NT2/D1 (cell line): ENCODE data around the gene POGK.

Experiments used
- YY1 ChIP-seq: IDR thresholded peaks from 2 replicates; pipeline ENCODE4 v1.6.1; 2011; ENCODE audit not compliant: insufficient read length, insufficient read depth
- ZNF274 ChIP-seq: IDR thresholded peaks from 2 replicates; pipeline ENCODE4 v1.6.1; 2011; ENCODE audit warnings: mild to moderate bottlenecking, low read depth, low read length

DNA sequence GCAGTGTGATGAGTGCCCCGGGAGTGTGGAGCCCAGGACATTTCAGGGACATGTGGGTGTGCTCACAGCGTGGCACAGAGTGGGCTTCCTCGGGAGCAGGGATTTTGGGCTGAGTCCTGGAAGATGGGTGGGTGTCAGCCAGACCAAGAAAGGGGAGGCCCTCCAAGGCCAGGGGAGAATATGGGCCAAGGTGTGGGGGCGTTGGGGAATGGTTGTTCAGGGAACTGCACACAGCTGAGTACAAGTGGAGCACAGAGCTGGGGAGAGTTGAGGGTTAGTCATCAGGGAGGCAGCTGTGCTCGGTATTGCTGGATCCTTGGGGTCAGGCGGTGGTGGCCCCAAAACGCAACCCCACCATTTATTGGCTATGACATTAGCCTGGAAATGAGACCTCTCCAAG, 5.5 kb downstream of the POGK start:
- TF ChIP-seq YY1 (no peak), ZNF274 (no peak)
